ENCODE results near the gene SLC16A14. TPM values are rescaled to one million over a fixed set of nuclear protein-coding genes. Genes with fewer than 3 reads are reported as not detected.

The SLC16A14 gene
- total and polyA plus RNA-seq, 10 of the 15 experiments (the other 5 are each of a cell fraction or from before 2014, with no cell fraction given): 0.87 to 6.4 (median 4.1) TPM; not detected in 1

GRCh38 chr2:230000118-230000841 is 68.4 kb downstream of the SLC16A14 start (continued):
- no peak for TF ChIP-seq BCLAF1 (IDR thresholded peaks at IDR 0.05)
- TF ChIP-seq USF1 (IDR thresholded peaks at IDR 0.05; ENCODE audit: borderline replicate concordance, extremely low read length, insufficient read depth, low read depth, low read length): no peak
- peak; percentile 57 for TF ChIP-seq BCL11A (IDR thresholded peaks at IDR 0.05; ENCODE audit: low read depth, low read length)
- no peak for TF ChIP-seq SIX5 (IDR thresholded peaks at IDR 0.05; ENCODE audit: low read depth, low read length, severe bottlenecking)
- TF ChIP-seq ZNF384 (IDR thresholded peaks at IDR 0.05; ENCODE audit: borderline replicate concordance, low read depth, low read length): no peak; the same call in none of the 2 replicates
- TF ChIP-seq RFX5 (IDR thresholded peaks at IDR 0.05; ENCODE audit: low read depth, low read length): no peak
- TF ChIP-seq JUND (IDR thresholded peaks at IDR 0.05; ENCODE audit: low read depth, low read length): peak; percentile 86
- no peak for TF ChIP-seq ZNF622 (IDR thresholded peaks at IDR 0.05)
- no peak for TF ChIP-seq POLR2AphosphoS2 (IDR thresholded peaks at IDR 0.05; ENCODE audit: low read depth, low read length)
- no peak; the same call in 1 of the 2 replicates for TF ChIP-seq PAX5 (IDR thresholded peaks at IDR 0.05; ENCODE audit: borderline replicate concordance, low read depth, low read length)
- no peak for TF ChIP-seq KDM1A (IDR thresholded peaks at IDR 0.05; ENCODE audit: borderline replicate concordance)
- TF ChIP-seq TCF3 (IDR thresholded peaks at IDR 0.05; ENCODE audit: borderline replicate concordance, insufficient read depth, low read depth, low read length): 0 out of 2 replicates have a peak, but pooled peaks have one; percentile 16
- peak; percentile 51; the same call in 1 of the 2 replicates for TF ChIP-seq CREM (IDR thresholded peaks at IDR 0.05; ENCODE audit: low read depth)
- no peak for TF ChIP-seq SREBF2 (IDR thresholded peaks at IDR 0.05; ENCODE audit: low read length)
- TF ChIP-seq MLLT1 (IDR thresholded peaks at IDR 0.05): 0 out of 2 replicates have a peak, but pooled peaks have one; percentile 41
- TF ChIP-seq ZNF207 (IDR thresholded peaks at IDR 0.05; ENCODE audit: borderline replicate concordance): no peak
- no peak for TF ChIP-seq SUZ12 (IDR thresholded peaks at IDR 0.05; ENCODE audit: unreplicated experiment)
- peak; percentile 53; the same call in 1 of the 2 replicates for TF ChIP-seq MTA2 (IDR thresholded peaks at IDR 0.05; ENCODE audit: low read depth)
- TF ChIP-seq, protein P1, sequence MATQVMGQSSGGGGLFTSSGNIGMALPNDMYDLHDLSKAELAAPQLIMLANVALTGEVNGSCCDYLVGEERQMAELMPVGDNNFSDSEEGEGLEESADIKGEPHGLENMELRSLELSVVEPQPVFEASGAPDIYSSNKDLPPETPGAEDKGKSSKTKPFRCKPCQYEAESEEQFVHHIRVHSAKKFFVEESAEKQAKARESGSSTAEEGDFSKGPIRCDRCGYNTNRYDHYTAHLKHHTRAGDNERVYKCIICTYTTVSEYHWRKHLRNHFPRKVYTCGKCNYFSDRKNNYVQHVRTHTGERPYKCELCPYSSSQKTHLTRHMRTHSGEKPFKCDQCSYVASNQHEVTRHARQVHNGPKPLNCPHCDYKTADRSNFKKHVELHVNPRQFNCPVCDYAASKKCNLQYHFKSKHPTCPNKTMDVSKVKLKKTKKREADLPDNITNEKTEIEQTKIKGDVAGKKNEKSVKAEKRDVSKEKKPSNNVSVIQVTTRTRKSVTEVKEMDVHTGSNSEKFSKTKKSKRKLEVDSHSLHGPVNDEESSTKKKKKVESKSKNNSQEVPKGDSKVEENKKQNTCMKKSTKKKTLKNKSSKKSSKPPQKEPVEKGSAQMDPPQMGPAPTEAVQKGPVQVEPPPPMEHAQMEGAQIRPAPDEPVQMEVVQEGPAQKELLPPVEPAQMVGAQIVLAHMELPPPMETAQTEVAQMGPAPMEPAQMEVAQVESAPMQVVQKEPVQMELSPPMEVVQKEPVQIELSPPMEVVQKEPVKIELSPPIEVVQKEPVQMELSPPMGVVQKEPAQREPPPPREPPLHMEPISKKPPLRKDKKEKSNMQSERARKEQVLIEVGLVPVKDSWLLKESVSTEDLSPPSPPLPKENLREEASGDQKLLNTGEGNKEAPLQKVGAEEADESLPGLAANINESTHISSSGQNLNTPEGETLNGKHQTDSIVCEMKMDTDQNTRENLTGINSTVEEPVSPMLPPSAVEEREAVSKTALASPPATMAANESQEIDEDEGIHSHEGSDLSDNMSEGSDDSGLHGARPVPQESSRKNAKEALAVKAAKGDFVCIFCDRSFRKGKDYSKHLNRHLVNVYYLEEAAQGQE (IDR thresholded peaks at IDR 0.05; ENCODE audit: low read depth, low read length): no peak
- no peak for TF ChIP-seq USF2 (IDR thresholded peaks at IDR 0.05; ENCODE audit: borderline replicate concordance, low read depth, low read length)

Measured in GM12878 (cell line).